DMS153 treated with DMSO at 0.1 percent for 48 hours (cell line): ENCODE results near the gene MASP1.

Source experiments
- DNase-seq: peaks from one replicate; lab custom pipeline; 2025; ENCODE audit not compliant: unreplicated experiment; lab: John Stamatoyannopoulos, UW

Gene MASP1

GRCh38 chr3:187186801-187187421 is 104.6 kb downstream of the MASP1 start:
- DNase-seq = no peak

DNA sequence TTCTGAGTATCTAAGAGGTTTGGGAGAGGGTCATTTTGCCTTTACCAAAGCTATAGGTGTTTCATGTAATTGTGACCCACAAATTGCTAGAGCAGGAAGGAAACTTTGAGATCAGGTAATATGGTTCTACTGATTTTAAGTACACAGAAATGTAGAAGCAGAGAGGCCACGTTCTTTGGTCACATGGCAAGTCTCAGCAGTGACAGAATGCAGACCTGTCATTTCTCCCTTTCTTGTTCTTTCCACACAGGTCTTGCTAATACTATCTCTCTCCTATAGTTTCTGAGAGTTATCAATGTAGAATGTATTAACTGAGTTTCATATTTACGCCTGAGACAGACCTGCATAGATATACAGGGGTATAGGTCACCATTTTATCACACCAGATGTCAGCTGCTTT is 105.2 kb downstream of the MASP1 start:
- DNase-seq = no peak

DNA sequence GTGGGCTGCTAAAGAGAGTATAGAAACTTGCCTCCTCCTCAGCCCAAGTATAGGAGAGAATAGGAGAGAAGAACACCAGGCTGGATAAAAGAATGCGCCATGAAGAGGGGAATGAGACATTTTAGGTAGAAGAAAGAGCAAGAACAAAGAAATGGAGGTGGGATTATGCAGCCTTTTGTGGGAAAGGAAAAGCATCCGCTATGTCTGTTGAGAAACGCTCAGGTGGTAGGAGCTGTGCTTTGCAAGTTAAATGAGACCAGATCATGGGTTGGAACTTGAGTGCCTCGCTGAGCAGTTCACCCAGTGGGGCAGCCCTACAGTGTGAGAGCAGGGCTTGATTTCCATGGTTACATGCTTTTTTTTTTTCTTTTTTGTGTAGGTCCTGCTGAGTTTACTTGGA is 105.8 kb downstream of the MASP1 start:
- DNase-seq = no peak
